Fibroblast of the conjunctiva (primary cell): ENCODE results near the gene INTS12.
"Not testable (repeated sequence)": the region's sequence is repeated elsewhere in the genome, so short reads cannot be mapped to it uniquely, and the experiment has no call there.

Source experiments
- DNase-seq: peaks from one replicate; pipeline ENCODE4 v3.0.0-alpha.2; 2010; ENCODE audit warnings: low read depth

The INTS12 gene

GRCh38 chr4:105708181-105709080 is at the start of gene INTS12, which contains the start of gene GSTCD:
Gene INTS12 (minus strand): TSS chr4:105708689. CDS start chr4:105700005, 8,684 bp downstream.
Gene GSTCD (plus strand): TSS chr4:105708784. CDS start chr4:105717614, 8,830 bp downstream.
- DNase-seq, result peak; percentile 82

GRCh38 chr4:105755375-105755774 is 46.9 kb upstream of the INTS12 start:
- DNase-seq, result no peak

- DNase-seq, result no peak
These were observed 44.9 kb upstream of the INTS12 start for GRCh38 chr4:105753361-105753760.

GRCh38 chr4:105751718-105752299 is 43.3 kb upstream of the INTS12 start:
- no peak for DNase-seq

GRCh38 chr4:105748222-105748621 is 39.7 kb upstream of the INTS12 start:
- DNase-seq, result no peak

GRCh38 chr4:105741548-105741947 is 33.1 kb upstream of the INTS12 start:
- DNase-seq, result peak; percentile 53

GRCh38 chr4:105735217-105735616 is 26.7 kb upstream of the INTS12 start:
- not testable (repeated sequence) for DNase-seq

- DNase-seq, result not testable (repeated sequence)
These were observed 21.4 kb upstream of the INTS12 start for GRCh38 chr4:105729895-105730294.

- no peak for DNase-seq
These were observed 17.1 kb upstream of the INTS12 start for GRCh38 chr4:105725623-105726022.

GRCh38 chr4:105719204-105719603 is 10.7 kb upstream of the INTS12 start:
- DNase-seq, result no peak

- DNase-seq, result peak; percentile 13
These were observed 7.3 kb upstream of the INTS12 start for GRCh38 chr4:105715692-105716278.

- no peak for DNase-seq
These were observed 6.4 kb upstream of the INTS12 start for GRCh38 chr4:105714932-105715331.

- no peak for DNase-seq
These were observed 5.6 kb upstream of the INTS12 start for GRCh38 chr4:105714071-105714521.

- DNase-seq, result no peak
These were observed 4.3 kb upstream of the INTS12 start for GRCh38 chr4:105712766-105713165.

GRCh38 chr4:105710678-105711077 is 2.2 kb upstream of the INTS12 start:
- DNase-seq, result peak; percentile 35

- no peak for DNase-seq
These were observed 1.6 kb upstream of the INTS12 start for GRCh38 chr4:105710012-105710600.

- DNase-seq, result no peak
These were observed 577 bp upstream of the INTS12 start for GRCh38 chr4:105709081-105709450.

GRCh38 chr4:105707782-105708180 is 708 bp downstream of the INTS12 start:
- no peak for DNase-seq

- no peak for DNase-seq
These were observed 9.9 kb downstream of the INTS12 start for GRCh38 chr4:105698607-105699006.

- not testable (repeated sequence) for DNase-seq
These were observed 12.7 kb downstream of the INTS12 start for GRCh38 chr4:105695832-105696231.

GRCh38 chr4:105694812-105695211 is 13.7 kb downstream of the INTS12 start:
- not testable (repeated sequence) for DNase-seq

GRCh38 chr4:105686571-105686970 is 21.9 kb downstream of the INTS12 start:
- no peak for DNase-seq
